GM12878 (cell line): ENCODE results near the gene IFNA2. TPM values are rescaled to one million over a fixed set of nuclear protein-coding genes. Genes with fewer than 3 reads are reported as not detected.

Source experiments
- BMI1 ChIP-seq: fragments of 450-650 bp; IDR thresholded peaks from 2 replicates; pipeline ENCODE4 v1.6.1; 2016; ENCODE audit warnings: mild to moderate bottlenecking, moderate library complexity, borderline replicate concordance
- CTCF ChIP-seq, 3 experiments: IDR thresholded peaks in 2 of 3; conservative IDR thresholded peaks in 1 of 3; 2 replicates each; pipeline ENCODE4 v1.5.1; 2011; ENCODE audit warnings: low read depth in 3 of 3, low read length in 3 of 3, mild to moderate bottlenecking in 3 of 3, control low read depth in 2 of 3, moderate library complexity in 2 of 3, inconsistent platforms in 1 of 3, mixed read lengths in 1 of 3; ENCODE audit not compliant: control insufficient read depth in 2 of 3, insufficient read depth in 1 of 3; ENCODE audit errors: extremely low read depth in 1 of 3
- E2F4 ChIP-seq: IDR thresholded peaks from 2 replicates; pipeline ENCODE4 v1.6.1; 2012; ENCODE audit warnings: low read depth, low read length, improper control_type of control experiment
- E4F1 ChIP-seq: fragments of 450-650 bp; IDR thresholded peaks from 2 replicates; pipeline ENCODE4 v1.6.1; 2018; ENCODE audit warnings: borderline replicate concordance, mild to moderate bottlenecking; ENCODE audit not compliant: partially characterized antibody
- GATAD2B ChIP-seq: fragments of 450-650 bp; conservative IDR thresholded peaks from 2 replicates; pipeline ENCODE4 v1.6.1; 2017; ENCODE audit warnings: low read depth, mild to moderate bottlenecking, moderate library complexity
- HSF1 ChIP-seq: fragments of 150-350 bp; IDR thresholded peaks from 2 replicates; pipeline ENCODE4 v1.6.1; 2014; ENCODE audit warnings: mild to moderate bottlenecking, low read depth, low read length
- IKZF1 ChIP-seq: fragments of 450-650 bp; conservative IDR thresholded peaks from 2 replicates; pipeline ENCODE4 v1.6.1; 2017; ENCODE audit warnings: antibody characterized with exemption, mild to moderate bottlenecking
- JUND ChIP-seq: IDR thresholded peaks from 2 replicates; pipeline ENCODE4 v1.6.1; 2012; ENCODE audit warnings: low read depth, mild to moderate bottlenecking, low read length, improper control_type of control experiment, moderate library complexity
- KDM1A ChIP-seq: fragments of 200-600 bp; sonication (generic); IDR thresholded peaks from 2 replicates; pipeline ENCODE4 v1.6.1; 2016; ENCODE audit warnings: borderline replicate concordance
- PAX5 ChIP-seq: IDR thresholded peaks from 2 replicates; pipeline ENCODE4 v1.6.1; 2011; ENCODE audit warnings: low read depth, low read length, borderline replicate concordance
- PBX3 ChIP-seq: IDR thresholded peaks from 2 replicates; pipeline ENCODE4 v1.6.1; 2011; ENCODE audit warnings: mild to moderate bottlenecking, low read depth, low read length, moderate library complexity; ENCODE audit not compliant: insufficient replicate concordance
- PKNOX1 ChIP-seq: fragments of 450-650 bp; IDR thresholded peaks from 2 replicates; pipeline ENCODE4 v1.6.1; 2016; ENCODE audit warnings: mild to moderate bottlenecking
- POU2F2 ChIP-seq: IDR thresholded peaks from 3 replicates; pipeline ENCODE4 v1.6.1; 2011; ENCODE audit warnings: low read depth, mild to moderate bottlenecking, low read length, borderline replicate concordance
- TAF1 ChIP-seq: IDR thresholded peaks from 2 replicates; pipeline ENCODE4 v1.6.1; 2011; ENCODE audit warnings: mild to moderate bottlenecking, low read depth, low read length, borderline replicate concordance
- TARDBP ChIP-seq: IDR thresholded peaks from 2 replicates; pipeline ENCODE4 v1.6.1; 2016; ENCODE audit warnings: borderline replicate concordance
- USF1 ChIP-seq: IDR thresholded peaks from 2 replicates; pipeline ENCODE4 v1.6.1; 2011; ENCODE audit warnings: borderline replicate concordance, low read depth, mild to moderate bottlenecking, moderate library complexity, mixed read lengths, low read length; ENCODE audit not compliant: insufficient read depth; ENCODE audit errors: extremely low read length
- ZBED1 ChIP-seq: IDR thresholded peaks from 2 replicates; pipeline ENCODE4 v1.6.1; 2016; ENCODE audit warnings: borderline replicate concordance
- polyA plus RNA-seq, 11 experiments: library from polyadenylated mRNA; depleted of rRNA in 4 of 11; unstranded in 6 of 11; stranded (reverse) in 5 of 11; fragments of >200 nt; fragmentation: Nextera tagmentation in 4 of 11; fragmentation: Illumina TruSeq in 1 of 11; extraction: Ambion mirVana in 4 of 11; extraction: Trizol in 1 of 11; gene quantifications; 1 replicate in 1 of 11; 2 replicates in 10 of 11; pipeline versions ENCODE4 v1.2.1 to v1.2.3, GENCODE V29; 2011 to 2016; ENCODE audit warnings: inconsistent platforms in 2 of 11, missing spikeins in 2 of 11, low read depth in 1 of 11
- total RNA-seq, 4 experiments: library from RNA; depleted of rRNA in 3 of 4; stranded (reverse); fragments of >200 nt in 3 of 4; fragmentation: Illumina TruSeq in 1 of 4; extraction: Trizol in 1 of 4; gene quantifications; 2 replicates each; pipeline versions ENCODE4 v1.2.1 to v1.2.3, GENCODE V29; 2013 to 2021

The IFNA2 gene
- total and polyA plus RNA-seq, 10 of the 15 experiments (the other 5 are each of a cell fraction or from before 2014, with no cell fraction given) = 0.26 to 2.8 (median 0.66) TPM; not detected in 2

- TF ChIP-seq TARDBP (no peak), PAX5 (no peak), TAF1 (no peak), CTCF (IDR thresholded peaks at IDR 0.05 in 2 of 3, conservative IDR thresholded peaks at IDR 0.05 in 1 of 3; ENCODE audit: control insufficient read depth in 2 of 3, extremely low read depth in 1 of 3, insufficient read depth in 1 of 3, low read depth in 3 of 3, low read length in 3 of 3) (peak; percentile 71 to 88 (median 85)), E2F4 (no peak), ZBED1 (no peak), PKNOX1 (0 out of 2 replicates have a peak, but pooled peaks have one; percentile 12), BMI1 (peak; percentile 39; the same call in 1 of the 2 replicates), PBX3 (no peak), USF1 (no peak), E4F1 (no peak), GATAD2B (peak; percentile 96), HSF1 (no peak), POU2F2 (no peak; the same call in 2 of the 3 replicates), JUND (no peak), KDM1A (no peak), IKZF1 (peak; percentile 62)
Measured at GRCh38 chr9:21395778-21396717, 10.8 kb upstream of the IFNA2 start (continued).
